Activated naive CD4-positive, alpha-beta T cell treated with anti-CD3 and anti-CD28 coated beads, Interleukin-2, amount 50 U/mL, for 16 hours (primary cell): ENCODE data around the gene SCUBE3.

Source experiments
- DNase-seq: peaks from one replicate; pipeline ENCODE4 v3.0.0-alpha.2; 2020

The SCUBE3 gene

GRCh38 chr6:35181933-35182612 lies 31.7 kb upstream of the SCUBE3 start:
- no peak for DNase-seq

GRCh38 chr6:35183281-35183680 lies 30.5 kb upstream of the SCUBE3 start:
- no peak for DNase-seq

DNA sequence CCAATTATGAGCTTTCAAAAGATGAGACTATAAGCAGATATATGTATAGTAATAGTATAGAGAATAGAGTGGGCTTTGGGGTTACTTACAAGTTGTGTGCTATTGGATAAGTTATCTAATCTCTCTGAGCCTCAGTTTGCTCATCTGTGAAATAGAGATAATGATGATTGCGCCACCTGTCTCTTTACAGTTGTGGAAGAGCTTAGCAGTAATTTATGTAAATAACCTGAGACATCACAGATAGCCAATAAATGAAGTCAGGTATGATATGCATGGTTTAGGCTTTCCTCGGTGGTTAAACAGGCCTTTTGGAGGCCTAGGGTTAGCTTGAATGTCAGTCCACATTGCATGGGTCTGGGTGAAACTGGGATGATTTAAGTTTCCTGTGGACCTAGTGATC lies 29.8 kb upstream of the SCUBE3 start:
- DNase-seq: no peak

- DNase-seq: no peak
These were observed 29.0 kb upstream of the SCUBE3 start for GRCh38 chr6:35184580-35185301.

- no peak for DNase-seq
These were observed 28.5 kb upstream of the SCUBE3 start for GRCh38 chr6:35185302-35185681.

GRCh38 chr6:35185971-35186370 lies 27.8 kb upstream of the SCUBE3 start:
- no peak for DNase-seq

GRCh38 chr6:35186571-35186970 lies 27.2 kb upstream of the SCUBE3 start:
- no peak for DNase-seq

DNA sequence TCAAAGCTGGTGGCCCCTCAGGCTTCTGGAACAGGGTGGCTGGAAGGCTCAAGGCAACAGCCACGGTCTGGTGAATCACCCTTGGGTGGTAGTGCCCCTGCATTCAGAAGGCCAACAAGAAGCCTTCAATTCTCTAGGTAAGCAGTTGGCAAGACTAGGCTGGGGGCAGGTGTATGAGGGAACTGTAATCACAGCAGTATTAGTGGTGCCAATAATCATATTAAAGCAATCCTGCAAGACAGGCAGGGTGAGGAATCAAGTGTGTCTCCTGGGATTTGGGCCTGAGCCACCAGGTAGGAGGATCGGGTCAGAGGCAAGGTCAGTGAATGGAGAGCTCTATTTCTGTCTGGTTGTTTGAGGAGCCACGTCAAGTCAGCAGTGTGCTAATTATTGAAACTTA lies 24.9 kb upstream of the SCUBE3 start:
- no peak for DNase-seq

- DNase-seq: no peak
These were observed 23.4 kb upstream of the SCUBE3 start for GRCh38 chr6:35190306-35190705.

DNA sequence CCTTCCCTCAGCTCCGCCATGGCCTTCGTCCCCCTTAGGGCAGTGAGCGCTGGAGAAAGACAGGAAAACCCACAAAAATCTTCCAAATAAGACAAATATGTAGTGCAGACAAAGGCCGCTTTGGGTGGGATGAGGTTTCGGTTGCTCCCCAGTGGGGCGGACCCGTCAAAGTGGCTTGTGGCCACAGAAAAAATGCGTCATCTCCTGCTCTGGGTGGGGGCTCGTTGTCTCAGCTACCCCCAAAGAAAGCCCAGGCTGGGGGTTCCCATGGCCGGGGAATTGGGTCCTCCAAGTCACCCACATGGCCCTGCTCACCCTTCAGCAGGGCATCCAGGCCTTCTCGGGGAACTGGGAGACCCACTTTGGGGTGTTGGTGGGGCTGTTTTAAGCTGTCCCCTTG lies 21.9 kb upstream of the SCUBE3 start:
- DNase-seq: no peak

- no peak for DNase-seq
These were observed 21.4 kb upstream of the SCUBE3 start for GRCh38 chr6:35192301-35192860.

GRCh38 chr6:35194390-35194789 lies 19.4 kb upstream of the SCUBE3 start:
- DNase-seq: no peak

DNA sequence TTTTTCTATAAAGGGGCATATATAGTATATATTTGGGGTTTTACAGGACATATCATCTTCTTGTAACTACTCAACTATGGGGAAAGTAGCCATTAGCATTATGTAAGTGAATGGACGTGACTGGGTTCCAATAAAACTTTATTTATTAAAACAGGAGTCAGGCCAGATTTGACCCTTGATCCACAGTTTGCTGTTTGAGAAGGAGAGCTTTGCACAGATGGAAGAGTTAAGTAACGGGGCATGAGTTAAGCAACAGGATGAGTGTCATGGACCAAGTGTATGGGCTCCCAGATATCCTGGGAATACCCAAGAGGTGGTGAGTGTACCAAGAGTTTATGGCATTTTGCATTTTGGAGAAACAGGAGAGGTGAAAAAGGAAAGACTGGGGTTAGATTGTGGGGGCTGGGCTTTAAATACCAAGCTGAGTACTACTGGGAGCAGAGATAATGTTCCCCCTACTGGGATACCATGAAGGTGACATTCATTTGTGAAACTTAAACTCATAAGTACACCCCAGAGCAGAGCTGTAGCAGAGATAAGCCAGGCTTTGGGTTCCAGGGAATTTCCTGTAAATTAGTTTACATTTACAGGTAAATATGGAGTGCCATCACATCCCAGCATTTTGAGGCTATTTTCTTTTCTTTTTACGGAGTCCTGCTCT lies 18.5 kb upstream of the SCUBE3 start:
- DNase-seq: no peak

DNA sequence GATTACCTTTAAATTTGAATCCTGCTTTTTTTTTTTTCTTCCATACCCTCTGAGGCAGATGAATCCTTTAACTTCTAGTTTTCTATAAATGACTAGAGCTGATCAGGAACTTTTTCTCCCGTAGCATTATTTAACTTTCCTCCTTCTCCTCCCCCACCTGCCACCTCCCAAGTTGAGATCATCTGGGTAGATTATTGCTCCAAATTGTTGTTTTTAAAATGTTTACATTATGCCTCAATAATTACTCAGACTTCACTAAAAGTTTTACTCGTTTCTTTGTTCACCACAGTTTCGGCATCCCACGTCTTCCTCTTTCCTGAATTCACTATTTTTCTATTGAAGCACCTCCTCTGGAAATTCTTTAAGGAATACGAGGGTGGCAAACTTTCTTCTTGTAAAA lies 16.6 kb upstream of the SCUBE3 start:
- no peak for DNase-seq

DNA sequence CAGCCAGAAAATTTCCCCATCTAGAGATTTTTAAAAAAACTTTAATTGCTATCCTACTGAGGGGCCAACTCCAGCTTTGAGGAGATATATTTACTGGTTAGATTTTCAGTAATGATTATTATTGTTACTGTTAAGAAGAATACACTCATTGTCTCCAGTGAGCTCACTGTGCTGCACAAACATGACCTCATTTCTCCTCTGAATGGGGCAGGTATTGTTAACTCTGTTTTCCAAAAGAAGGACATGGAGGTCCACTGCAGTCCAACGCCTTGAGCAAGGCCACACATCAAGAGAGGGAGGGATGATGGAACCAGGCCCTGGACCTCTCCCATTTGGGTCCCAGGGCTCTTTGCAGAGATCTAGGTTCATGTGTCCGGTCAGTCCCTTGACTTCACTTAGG lies 13.9 kb upstream of the SCUBE3 start:
- DNase-seq: no peak

DNA sequence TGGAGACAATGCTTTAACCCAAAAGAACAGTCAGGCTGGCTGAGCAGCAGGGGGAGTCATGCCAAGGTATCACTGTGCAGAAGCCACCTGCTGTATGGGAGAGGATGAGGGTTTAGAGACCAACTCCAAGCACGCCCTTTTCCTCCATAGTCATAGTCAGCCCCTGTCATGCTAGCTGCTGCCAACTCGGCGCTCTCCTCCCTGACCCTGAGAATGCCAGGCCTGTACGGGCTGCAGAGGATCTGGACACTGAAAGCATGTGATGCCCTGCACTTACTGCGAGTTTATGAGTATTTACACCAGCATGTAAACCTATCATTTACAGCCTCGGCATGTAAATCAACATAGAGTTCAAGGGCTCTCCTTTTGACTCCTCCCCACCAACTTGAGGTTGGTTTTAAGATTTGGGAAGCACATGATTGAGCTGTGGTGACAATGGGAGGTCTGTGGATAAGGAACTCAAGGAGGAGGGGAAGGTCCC lies 11.7 kb upstream of the SCUBE3 start:
- DNase-seq: no peak

- no peak for DNase-seq
These were observed 10.5 kb upstream of the SCUBE3 start for GRCh38 chr6:35203152-35203670.

- no peak for DNase-seq
These were observed 10.1 kb upstream of the SCUBE3 start for GRCh38 chr6:35203680-35204079.

- no peak for DNase-seq
These were observed 7.4 kb upstream of the SCUBE3 start for GRCh38 chr6:35206346-35206745.

DNA sequence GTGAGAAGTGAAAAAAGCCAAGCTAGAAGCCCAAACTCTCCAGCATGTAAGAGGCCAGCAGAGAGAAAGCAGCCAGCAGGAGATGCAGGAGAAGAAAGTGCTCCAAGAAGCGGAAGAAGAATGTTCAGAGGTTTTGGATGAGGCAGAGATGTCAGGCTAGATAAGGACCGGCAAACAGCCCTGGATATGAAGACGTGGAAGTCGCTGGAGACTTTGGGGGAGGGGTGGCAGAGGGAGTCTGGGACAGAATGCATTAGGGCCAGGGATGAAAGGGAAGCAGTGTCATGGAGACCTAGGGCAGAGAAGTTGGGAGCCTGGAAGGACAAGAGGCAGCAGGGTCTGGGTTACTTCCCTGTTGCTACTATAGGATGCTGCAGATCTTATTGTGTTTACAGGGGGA lies 5.3 kb upstream of the SCUBE3 start:
- no peak for DNase-seq

DNA sequence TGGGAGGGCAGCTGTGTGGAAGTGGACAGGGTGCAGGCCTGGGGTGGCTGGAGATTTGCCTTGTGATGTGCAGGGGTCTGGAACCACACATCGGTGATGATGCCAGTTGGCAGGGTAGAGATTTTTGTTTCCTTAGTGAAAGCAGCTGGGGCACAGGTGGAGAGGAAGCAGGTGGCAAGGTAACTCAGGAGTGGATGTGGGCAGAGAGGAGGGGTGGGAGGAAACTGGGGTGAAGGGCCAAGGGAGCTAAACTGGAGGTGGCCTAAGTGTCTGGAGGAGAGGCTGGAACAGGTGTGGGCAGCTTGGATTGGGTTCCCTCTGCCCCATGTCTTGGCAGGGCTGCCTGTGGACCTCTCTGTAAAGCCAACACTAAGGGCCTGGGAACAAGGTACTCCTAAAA lies 4.7 kb upstream of the SCUBE3 start:
- DNase-seq: no peak

DNA sequence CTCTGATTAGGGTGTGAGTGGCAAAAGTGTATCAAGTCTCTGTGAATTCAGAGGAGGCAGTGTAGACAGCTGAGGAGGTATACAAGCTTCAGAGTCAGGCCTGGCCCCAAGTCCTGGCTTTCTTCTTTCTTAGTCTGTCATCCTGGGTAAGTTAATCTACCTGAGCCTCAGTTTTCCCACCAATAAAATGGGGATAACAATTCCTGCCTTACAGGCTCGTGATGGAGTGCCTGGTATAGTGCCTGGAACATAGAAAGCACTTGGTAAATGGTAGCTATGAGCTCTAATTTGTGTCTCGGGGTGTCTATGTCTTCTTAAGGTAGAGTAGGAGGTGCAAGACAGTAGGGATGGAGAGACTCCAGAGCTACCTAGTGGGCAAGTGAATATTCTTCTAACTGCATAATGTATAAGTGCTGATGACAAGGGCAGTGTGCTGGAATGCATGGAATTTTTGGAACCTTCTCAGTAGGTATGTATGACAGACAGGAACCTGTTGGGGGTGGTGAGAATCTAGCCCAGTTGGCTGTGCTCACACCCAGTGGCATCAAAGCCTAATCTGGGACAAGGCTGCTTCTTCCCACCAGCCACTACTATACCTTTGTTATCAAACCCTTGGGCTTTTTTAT lies 4.0 kb upstream of the SCUBE3 start:
- no peak for DNase-seq

DNA sequence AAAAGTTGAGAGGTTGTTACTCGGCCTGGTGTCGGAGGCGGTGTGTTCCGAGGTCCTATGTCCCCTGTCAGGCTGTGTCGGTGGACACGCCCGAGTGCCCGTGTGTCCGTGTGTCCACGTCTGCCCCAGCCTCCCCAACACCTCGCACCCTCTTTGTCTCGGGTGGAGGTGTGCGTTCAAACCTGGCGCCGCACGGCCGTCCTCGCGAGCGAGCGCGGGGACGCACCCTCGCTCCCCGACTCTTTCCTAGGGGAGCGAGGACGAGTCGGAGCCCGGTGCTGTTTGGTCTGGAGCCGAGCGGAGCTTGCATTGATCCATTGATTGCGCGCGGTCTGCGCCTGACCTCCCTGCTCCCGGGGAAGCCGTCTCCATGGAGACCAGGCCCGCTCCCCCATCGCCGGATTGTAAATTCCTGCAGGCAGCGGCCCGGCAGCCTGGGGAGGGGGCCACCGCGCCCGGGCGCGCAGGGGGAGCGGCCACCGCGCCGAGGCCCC lies 411 bp upstream of the SCUBE3 start:
- no peak for DNase-seq
